Measurements from ENCODE around the gene CR1L. TPM values are rescaled to one million over a fixed set of nuclear protein-coding genes. Genes with fewer than 3 reads are reported as not detected.

Gene CR1L
- total and polyA plus RNA-seq, 9 of the 15 experiments (the other 6 are each of a cell fraction or from before 2014, with no cell fraction given) = 10.1 to 74.8 (median 34.3) TPM

DNA sequence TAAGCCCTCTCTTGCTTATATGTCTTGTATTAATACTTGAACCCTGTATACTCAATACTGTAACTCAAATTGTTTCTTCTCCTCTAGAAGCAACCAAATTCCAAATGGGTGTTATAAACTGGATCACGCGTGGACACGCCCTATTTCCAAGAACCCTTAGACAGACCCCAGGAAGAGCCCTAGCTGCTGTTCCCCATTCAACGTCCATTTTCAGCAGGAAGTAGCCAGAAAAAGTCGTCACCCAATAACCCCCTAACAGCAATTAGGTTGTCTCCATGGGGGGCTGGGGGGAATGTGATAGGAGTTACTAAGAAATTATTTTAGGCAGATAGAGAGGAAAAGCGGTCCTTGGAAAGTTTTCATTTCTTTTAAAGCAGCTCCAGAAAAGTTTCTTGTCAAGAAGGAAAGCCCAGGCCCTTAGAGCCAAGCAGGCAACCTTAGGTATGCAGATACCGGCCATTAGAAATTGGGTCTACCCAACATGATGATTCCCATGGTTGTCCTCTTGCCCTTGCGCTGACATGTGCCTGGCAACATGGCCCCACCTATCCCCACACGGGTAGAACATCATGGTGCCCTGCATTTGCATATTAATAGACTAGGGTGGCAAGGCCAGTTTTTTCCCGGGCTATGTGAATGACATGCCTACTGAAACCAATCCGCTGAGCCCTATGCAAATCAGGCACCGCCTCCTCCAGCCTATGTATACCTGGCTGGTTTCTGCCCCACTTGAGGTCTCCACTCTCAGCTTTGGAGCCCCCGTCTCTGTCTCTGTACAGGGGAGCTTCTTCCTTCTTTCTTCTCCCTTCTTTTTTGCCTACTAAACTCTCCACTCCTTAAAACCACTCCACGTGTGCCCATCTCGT lies 102.9 kb downstream of the CR1L start (continued):
- TF ChIP-seq, protein P1, sequence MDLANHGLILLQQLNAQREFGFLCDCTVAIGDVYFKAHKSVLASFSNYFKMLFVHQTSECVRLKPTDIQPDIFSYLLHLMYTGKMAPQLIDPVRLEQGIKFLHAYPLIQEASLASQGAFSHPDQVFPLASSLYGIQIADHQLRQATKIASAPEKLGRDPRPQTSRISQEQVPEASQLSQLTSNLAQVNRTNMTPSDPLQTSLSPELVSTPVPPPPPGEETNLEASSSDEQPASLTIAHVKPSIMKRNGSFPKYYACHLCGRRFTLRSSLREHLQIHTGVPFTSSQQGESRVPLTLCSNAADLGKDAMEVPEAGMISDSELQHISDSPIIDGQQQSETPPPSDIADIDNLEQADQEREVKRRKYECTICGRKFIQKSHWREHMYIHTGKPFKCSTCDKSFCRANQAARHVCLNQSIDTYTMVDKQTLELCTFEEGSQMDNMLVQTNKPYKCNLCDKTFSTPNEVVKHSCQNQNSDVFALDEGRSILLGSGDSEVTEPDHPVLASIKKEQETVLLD (IDR thresholded peaks at IDR 0.05) = peak; percentile 11; the same call in 1 of the 2 replicates
- TF ChIP-seq FOXA3 (CRISPR knock-in tag; conservative IDR thresholded peaks at IDR 0.05 in 1 of 2, IDR thresholded peaks at IDR 0.05 in 1 of 2) (no peak), ZNF354B (CRISPR knock-in tag; IDR thresholded peaks at IDR 0.05) (no peak), HMG20B (CRISPR knock-in tag; IDR thresholded peaks at IDR 0.05) (no peak), ZNF830 (CRISPR knock-in tag; IDR thresholded peaks at IDR 0.05) (no peak), NCOA1 (IDR thresholded peaks at IDR 0.05; ENCODE audit: low read depth) (no peak), STAT6 (CRISPR knock-in tag; IDR thresholded peaks at IDR 0.05) (no peak), ZNF79 (CRISPR knock-in tag; IDR thresholded peaks at IDR 0.05; ENCODE audit: low read depth) (0 out of 2 replicates have a peak, but pooled peaks have one; percentile 11), ZNF253 (CRISPR knock-in tag; conservative IDR thresholded peaks at IDR 0.05) (no peak), SETDB1 (IDR thresholded peaks at IDR 0.05; ENCODE audit: low read length) (no peak), PREB (CRISPR knock-in tag; IDR thresholded peaks at IDR 0.05) (no peak), CREM (IDR thresholded peaks at IDR 0.05; ENCODE audit: low read depth) (no peak), ELF1 (tag; IDR thresholded peaks at IDR 0.05) (peak; percentile 42; the same call in 1 of the 2 replicates), SMARCB1 (IDR thresholded peaks at IDR 0.05; ENCODE audit: insufficient read length, low read depth) (no peak), GABPB1 (CRISPR knock-in tag; IDR thresholded peaks at IDR 0.05) (no peak), XRCC4 (IDR thresholded peaks at IDR 0.05; ENCODE audit: extremely low read depth, insufficient read depth, insufficient read length) (no peak), ZNF699 (CRISPR knock-in tag; IDR thresholded peaks at IDR 0.05; ENCODE audit: insufficient replicate concordance) (no peak), NR2F6 (CRISPR knock-in tag; IDR thresholded peaks at IDR 0.05) (no peak), HDAC2 (IDR thresholded peaks at IDR 0.05) (no peak), CEBPG (CRISPR knock-in tag; IDR thresholded peaks at IDR 0.05) (no peak), CEBPG (tag; conservative IDR thresholded peaks at IDR 0.05 in 1 of 2, IDR thresholded peaks at IDR 0.05 in 1 of 2) (no peak), HNRNPLL (IDR thresholded peaks at IDR 0.05; ENCODE audit: low read depth, low read length, poor library complexity, severe bottlenecking) (no peak)
- TF ChIP-seq, protein P2, sequence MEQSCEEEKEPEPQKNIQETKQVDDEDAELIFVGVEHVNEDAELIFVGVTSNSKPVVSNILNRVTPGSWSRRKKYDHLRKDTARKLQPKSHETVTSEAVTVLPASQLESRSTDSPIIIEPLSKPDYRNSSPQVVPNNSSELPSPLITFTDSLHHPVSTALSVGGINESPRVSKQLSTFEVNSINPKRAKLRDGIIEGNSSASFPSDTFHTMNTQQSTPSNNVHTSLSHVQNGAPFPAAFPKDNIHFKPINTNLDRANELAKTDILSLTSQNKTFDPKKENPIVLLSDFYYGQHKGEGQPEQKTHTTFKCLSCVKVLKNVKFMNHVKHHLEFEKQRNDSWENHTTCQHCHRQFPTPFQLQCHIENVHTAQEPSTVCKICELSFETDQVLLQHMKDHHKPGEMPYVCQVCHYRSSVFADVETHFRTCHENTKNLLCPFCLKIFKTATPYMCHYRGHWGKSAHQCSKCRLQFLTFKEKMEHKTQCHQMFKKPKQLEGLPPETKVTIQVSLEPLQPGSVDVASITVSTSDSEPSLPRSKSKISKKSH (CRISPR knock-in tag; IDR thresholded peaks at IDR 0.05) = no peak

All from K562 (cell line).